GM20000 (cell line): ENCODE measurements around the gene ABHD14A.

Source experiments
- DNase-seq: peaks from one replicate; pipeline ENCODE4 v3.0.0; 2012; ENCODE audit warnings: low spot score
- CTCF ChIP-seq: IDR thresholded peaks from 2 replicates; pipeline ENCODE4 v1.5.1; 2012; ENCODE audit warnings: mild to moderate bottlenecking, control low read depth; ENCODE audit errors: extremely low read depth, missing control alignments

Gene ABHD14A

GRCh38 chr3:52026041-52026440 is 51.2 kb downstream of the ABHD14A start:
- no peak for TF ChIP-seq CTCF
- no peak for DNase-seq

- TF ChIP-seq CTCF: no peak
- no peak for DNase-seq
These were observed 53.7 kb downstream of the ABHD14A start for GRCh38 chr3:52028572-52028971.

- no peak for DNase-seq
- no peak for TF ChIP-seq CTCF
These were observed 54.2 kb downstream of the ABHD14A start for GRCh38 chr3:52029053-52029452.

GRCh38 chr3:52029535-52029934 is 54.7 kb downstream of the ABHD14A start:
- no peak for TF ChIP-seq CTCF
- DNase-seq: no peak
